ENCODE measurements around the gene SYNJ2.
"Not testable (repeated sequence)": the region's sequence is repeated elsewhere in the genome, so short reads cannot be mapped to it uniquely, and the experiment has no call there.

The SYNJ2 gene, protein sequence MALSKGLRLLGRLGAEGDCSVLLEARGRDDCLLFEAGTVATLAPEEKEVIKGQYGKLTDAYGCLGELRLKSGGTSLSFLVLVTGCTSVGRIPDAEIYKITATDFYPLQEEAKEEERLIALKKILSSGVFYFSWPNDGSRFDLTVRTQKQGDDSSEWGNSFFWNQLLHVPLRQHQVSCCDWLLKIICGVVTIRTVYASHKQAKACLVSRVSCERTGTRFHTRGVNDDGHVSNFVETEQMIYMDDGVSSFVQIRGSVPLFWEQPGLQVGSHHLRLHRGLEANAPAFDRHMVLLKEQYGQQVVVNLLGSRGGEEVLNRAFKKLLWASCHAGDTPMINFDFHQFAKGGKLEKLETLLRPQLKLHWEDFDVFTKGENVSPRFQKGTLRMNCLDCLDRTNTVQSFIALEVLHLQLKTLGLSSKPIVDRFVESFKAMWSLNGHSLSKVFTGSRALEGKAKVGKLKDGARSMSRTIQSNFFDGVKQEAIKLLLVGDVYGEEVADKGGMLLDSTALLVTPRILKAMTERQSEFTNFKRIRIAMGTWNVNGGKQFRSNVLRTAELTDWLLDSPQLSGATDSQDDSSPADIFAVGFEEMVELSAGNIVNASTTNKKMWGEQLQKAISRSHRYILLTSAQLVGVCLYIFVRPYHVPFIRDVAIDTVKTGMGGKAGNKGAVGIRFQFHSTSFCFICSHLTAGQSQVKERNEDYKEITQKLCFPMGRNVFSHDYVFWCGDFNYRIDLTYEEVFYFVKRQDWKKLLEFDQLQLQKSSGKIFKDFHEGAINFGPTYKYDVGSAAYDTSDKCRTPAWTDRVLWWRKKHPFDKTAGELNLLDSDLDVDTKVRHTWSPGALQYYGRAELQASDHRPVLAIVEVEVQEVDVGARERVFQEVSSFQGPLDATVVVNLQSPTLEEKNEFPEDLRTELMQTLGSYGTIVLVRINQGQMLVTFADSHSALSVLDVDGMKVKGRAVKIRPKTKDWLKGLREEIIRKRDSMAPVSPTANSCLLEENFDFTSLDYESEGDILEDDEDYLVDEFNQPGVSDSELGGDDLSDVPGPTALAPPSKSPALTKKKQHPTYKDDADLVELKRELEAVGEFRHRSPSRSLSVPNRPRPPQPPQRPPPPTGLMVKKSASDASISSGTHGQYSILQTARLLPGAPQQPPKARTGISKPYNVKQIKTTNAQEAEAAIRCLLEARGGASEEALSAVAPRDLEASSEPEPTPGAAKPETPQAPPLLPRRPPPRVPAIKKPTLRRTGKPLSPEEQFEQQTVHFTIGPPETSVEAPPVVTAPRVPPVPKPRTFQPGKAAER (N-terminal part only)

DNA sequence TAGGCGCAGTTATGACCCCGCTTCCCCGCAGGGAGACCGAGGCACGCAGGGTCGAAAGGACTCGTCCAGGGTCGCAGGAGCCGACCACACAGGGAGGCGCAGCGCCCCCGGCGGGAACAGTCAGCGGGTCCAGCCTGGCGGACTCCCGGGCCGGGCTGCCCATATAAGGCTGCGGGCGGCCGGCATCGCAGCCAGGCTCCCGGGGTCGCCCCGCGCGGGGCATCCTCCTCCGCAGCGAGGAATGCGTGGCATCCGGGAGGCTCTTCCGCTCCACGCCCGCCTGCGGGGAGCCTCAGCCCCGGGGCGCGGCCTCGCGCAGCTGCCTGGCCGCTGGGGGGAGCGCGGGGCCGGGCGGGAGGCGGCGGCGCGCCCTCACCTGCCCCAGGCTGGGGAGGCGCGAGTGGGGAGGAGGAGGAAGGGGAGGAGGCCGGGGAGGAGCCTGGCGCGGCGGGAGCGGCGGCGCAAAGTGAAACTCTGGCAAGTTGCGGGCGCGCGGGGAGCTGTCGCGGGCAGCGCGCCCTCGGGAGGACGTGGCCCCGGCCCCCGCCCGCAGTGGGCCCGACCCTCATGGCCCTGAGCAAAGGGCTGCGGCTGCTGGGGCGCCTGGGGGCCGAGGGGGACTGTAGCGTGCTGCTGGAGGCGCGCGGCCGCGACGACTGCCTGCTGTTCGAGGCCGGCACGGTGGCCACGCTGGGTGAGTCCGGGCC is at the start of gene SYNJ2:
TSS of gene SYNJ2 (plus strand) at position 469 of the 707 bp plus-strand sequence. CDS start at position 568, 99 bp downstream.
- DNase-seq: no peak

GRCh38 chr6:157935786-157936185 is 45.9 kb upstream of the SYNJ2 start:
- DNase-seq: no peak

- DNase-seq: no peak
Measured at GRCh38 chr6:157937318-157937717, 44.3 kb upstream of the SYNJ2 start.

GRCh38 chr6:157937916-157938315 is 43.7 kb upstream of the SYNJ2 start:
- no peak for DNase-seq

GRCh38 chr6:157940375-157941036 is 41.2 kb upstream of the SYNJ2 start:
- DNase-seq: not testable (repeated sequence)

DNA sequence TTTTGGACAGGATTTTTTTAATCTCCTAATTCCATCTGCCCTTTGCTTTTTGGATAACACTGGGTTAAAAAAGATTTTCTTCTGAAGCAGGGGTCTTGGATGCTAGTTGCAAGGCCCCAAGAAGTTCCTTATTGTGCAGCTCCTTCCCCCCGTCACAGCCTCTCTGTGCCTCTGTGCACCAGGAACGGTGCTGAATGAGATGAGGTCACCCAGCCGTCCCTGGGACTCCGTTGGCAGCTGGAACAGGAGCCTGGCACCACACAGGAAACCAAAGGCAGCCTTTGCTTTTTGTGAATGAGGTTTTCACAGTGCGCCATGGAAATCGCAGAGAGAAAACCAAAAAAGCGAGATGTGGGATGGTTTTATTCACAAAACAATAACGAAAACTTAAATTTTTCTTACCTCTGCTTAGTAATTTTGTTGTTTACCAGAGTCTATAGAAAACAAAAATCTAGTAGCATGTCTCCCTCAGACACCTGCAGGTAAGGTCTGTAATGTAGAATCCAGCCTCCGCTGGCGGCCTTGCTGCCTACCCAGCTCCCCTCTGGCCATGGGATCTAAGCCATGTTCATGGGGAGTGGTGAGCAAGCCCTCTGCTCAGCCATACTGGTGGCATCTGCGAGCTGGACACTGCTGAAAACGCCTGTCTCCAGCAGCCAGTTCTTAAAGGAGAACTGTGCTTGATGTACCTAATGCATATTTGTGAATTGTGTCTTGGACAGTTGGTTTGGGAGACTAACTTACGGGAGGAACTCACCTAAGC is 40.4 kb upstream of the SYNJ2 start:
- peak in 1 of 2 experiments; percentile 3 for DNase-seq

DNA sequence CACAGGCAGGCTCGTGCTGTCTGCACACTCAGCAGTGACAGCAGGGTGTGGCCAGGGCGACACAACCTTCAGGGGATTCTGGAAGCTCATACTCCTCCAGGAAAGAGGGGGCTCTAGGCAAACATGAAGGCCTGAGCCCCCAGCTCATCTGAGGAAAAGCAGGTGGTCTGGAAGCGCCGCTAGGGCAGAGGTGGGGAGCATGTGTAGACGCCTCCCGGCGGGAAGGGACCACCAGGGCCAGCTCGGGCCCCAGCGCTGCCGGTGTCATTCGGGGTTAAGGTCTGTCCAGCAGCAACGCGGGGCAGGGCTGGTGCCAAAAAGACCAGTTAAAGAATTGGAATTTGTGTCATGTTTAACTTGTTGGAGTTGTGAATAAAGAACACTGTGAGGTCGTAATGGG is 39.3 kb upstream of the SYNJ2 start:
- DNase-seq: no peak

- no peak for DNase-seq
Measured at GRCh38 chr6:157943249-157943963, 38.3 kb upstream of the SYNJ2 start.

DNA sequence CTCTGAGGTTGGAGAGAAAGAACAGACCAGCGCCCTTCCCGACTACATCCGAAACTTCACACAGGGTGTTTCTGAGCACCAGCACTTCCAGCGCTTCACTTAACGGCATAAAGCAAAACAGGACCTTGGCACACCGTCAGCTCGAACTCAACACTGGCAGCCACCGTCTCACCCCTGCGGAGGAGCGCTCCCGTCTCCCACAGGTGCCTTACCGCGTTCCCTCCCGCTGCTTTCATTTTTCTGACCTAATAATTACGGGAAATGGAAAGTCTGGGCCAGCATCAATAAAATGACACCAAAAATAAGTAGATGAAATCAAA is 37.7 kb upstream of the SYNJ2 start:
- no peak for DNase-seq

DNA sequence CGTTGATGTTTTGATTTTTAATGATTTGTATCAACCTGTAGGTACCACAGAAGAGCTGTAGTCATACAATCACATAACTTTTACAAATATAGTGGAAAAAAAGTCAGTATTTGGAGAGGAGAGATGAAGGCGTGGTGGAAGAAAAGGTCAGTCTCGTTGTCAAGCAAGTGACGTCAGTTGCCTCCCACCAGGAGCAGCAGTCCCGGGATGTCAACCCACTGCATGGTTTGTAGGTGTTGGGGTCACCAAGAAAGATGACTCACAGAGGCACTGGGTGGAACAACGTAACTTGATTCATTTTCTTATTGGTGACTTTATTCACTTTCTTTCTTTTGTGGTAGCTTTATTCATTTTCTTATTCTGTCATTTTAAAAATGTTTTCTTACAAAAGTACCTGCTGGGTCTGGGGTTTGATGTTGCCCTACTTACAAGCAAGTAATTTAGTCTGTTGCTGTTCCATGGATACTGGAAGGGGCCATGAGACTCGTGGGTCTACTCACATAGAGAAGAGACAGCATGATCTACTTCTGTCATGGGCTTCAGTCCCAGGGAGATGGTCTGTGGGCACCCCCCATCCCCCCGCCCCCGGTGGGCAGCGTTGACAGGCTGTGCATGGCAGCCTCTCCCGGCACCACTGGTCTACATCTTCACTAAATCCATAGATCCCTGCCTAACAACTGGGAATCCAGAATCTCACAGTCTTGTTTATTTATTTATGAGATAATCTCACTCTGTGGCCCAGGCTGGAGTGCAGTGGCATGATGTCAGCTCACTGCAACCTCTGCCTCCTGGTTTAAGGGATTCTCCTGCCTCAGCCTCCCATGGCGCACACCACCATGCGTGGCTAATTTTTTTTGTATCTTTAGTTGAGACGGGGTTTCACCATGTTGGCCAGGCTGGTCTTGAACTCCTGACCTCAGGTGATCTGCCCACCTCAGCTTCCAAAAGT is 36.4 kb upstream of the SYNJ2 start:
- DNase-seq: no peak

DNA sequence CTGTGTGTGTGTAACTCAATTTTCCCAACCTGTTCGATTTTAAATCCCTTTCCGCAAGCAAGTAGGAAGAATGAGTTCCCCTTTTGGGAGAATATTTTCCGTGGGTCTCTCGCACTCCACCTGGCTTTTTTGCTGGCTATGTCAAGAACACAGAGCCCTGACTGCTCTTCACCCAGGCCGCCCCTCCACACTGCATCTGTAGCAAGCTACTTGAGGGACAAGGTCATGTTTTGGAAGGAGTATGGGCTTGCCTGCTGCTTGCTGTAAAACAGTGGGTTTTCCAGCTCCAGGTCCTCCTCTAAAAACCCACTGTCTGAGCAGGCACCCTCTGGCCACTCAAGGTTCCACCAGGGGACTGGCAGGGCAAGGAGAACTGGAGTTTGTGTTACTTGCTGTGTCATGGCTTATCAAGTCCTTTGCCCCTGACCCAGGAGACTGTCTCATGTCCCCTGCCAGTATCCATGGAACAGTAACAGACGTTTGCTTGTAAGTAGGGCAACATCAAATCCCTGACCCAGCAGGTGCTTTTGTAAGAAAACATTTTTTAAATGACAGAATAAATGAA is 35.5 kb upstream of the SYNJ2 start:
- DNase-seq: no peak

GRCh38 chr6:157946865-157947532 is 34.7 kb upstream of the SYNJ2 start:
- no peak for DNase-seq

GRCh38 chr6:157950899-157951298 is 30.8 kb upstream of the SYNJ2 start:
- not testable (repeated sequence) for DNase-seq

DNA sequence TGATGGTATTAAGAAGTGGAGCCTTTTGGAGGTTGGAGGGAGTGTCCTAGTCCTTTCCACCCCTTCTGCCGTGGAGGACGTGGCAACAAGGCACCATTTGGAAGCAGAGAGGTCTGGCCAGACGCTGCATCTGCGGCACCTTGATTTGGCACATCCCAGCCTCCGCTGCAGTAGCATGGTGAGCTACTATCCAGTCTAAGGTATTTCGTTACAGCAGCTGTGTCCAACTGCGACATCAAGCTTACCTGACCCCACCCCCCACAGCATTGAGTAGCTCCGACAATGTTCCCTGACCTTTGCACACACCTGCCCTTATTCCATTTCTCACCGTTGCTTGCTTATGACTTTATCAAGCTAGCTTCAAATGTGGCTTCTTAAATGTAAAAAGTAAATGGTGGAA is 29.8 kb upstream of the SYNJ2 start:
- no peak for DNase-seq

DNA sequence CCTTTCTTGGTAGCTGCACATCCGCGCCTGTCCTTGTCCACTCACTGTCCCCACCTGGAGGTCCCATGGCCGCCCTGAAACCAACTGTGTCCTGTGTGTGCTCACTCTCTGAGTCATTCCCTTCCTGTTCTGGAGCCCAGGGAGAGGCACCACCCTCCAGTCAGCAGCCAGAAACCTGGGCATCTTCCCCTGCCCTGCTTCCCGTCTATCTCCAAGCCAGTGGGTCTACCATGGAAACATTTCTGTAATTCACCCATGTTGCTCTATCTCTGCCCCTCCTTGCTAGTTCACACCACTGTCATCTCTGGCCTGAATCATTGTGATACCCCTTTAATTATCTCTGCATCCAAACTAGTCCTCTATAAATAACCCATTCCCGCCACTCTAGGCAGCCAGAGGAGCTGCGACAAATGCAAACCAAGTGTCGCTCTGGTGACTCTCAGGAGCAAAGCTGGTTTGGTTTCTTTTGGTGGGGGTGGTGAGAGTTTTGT is 28.8 kb upstream of the SYNJ2 start:
- DNase-seq: no peak

GRCh38 chr6:157953580-157954091 is 28.0 kb upstream of the SYNJ2 start:
- DNase-seq: no peak
